Fibroblast of skin of left quadriceps (primary cell): ENCODE measurements around the gene CFAP46.
"Not testable (repeated sequence)": the region's sequence is repeated elsewhere in the genome, so short reads cannot be mapped to it uniquely, and the experiment has no call there.

Experiments used
- DNase-seq, 2 experiments: peaks; one replicate each; pipeline ENCODE4 v3.0.0-alpha.2; 2013; ENCODE audit warnings: low read depth in 2 of 2

CFAP46 gene

GRCh38 chr10:132928261-132928660, 14.1 kb downstream of the CFAP46 start:
- DNase-seq, result no peak

- no peak for DNase-seq
These were observed 14.5 kb downstream of the CFAP46 start for GRCh38 chr10:132927824-132928223.

- no peak for DNase-seq
These were observed 15.4 kb downstream of the CFAP46 start for GRCh38 chr10:132926777-132927650.

GRCh38 chr10:132926070-132926469, 16.3 kb downstream of the CFAP46 start:
- DNase-seq, result no peak

GRCh38 chr10:132925614-132926013, 16.8 kb downstream of the CFAP46 start:
- no peak for DNase-seq

- DNase-seq, result no peak
These were observed 17.3 kb downstream of the CFAP46 start for GRCh38 chr10:132925071-132925561.

GRCh38 chr10:132924046-132924952, 18.1 kb downstream of the CFAP46 start:
- no peak for DNase-seq

- not testable (repeated sequence) for DNase-seq
These were observed 19.0 kb downstream of the CFAP46 start for GRCh38 chr10:132923384-132923783.

GRCh38 chr10:132922872-132923271, 19.5 kb downstream of the CFAP46 start:
- no peak for DNase-seq

GRCh38 chr10:132921818-132922807, 20.3 kb downstream of the CFAP46 start:
- DNase-seq, result no peak

- no peak for DNase-seq
These were observed 21.3 kb downstream of the CFAP46 start for GRCh38 chr10:132921086-132921485.

GRCh38 chr10:132920101-132920925, 22.1 kb downstream of the CFAP46 start:
- DNase-seq, result no peak

GRCh38 chr10:132919374-132920100, 22.8 kb downstream of the CFAP46 start:
- DNase-seq, result no peak

GRCh38 chr10:132918617-132919373, 23.6 kb downstream of the CFAP46 start:
- DNase-seq, result no peak

GRCh38 chr10:132918264-132918616, 24.1 kb downstream of the CFAP46 start:
- no peak for DNase-seq

GRCh38 chr10:132916956-132917666, 25.3 kb downstream of the CFAP46 start:
- no peak for DNase-seq

- DNase-seq, result no peak
These were observed 25.9 kb downstream of the CFAP46 start for GRCh38 chr10:132916421-132916841.

- DNase-seq, result no peak
These were observed 27.0 kb downstream of the CFAP46 start for GRCh38 chr10:132915411-132915810.
